GM19324 (cell line): ENCODE data around the gene SCN5A.

Experiments
- ATAC-seq: cut with Tn5 transposase; IDR thresholded peaks from one replicate; pipeline ENCODE4 v1.9.1; 2021; ENCODE audit warnings: mild to moderate bottlenecking, moderate library complexity; ENCODE audit not compliant: unreplicated experiment, low FRiP score

The SCN5A gene

DNA sequence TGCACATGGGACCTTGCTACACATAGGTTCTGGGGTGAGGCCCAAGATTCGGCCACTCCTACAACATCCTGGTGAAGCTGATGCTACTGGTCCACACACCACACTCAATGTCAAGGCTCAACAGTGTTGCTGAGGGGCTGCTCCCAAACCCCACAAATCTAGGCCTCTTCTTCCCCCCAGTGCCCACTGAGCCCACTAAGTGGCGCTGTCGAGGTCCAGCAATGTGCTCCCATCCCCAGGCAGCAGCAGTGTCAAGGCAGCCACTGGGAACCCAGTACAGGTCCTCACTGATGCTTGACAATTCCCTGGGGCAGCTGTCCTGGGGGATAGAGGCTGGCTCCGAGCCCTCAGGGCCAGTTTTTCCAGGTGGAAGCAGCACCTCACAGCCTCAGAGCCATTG lies 21.5 kb downstream of the SCN5A start:
- no peak for ATAC-seq

DNA sequence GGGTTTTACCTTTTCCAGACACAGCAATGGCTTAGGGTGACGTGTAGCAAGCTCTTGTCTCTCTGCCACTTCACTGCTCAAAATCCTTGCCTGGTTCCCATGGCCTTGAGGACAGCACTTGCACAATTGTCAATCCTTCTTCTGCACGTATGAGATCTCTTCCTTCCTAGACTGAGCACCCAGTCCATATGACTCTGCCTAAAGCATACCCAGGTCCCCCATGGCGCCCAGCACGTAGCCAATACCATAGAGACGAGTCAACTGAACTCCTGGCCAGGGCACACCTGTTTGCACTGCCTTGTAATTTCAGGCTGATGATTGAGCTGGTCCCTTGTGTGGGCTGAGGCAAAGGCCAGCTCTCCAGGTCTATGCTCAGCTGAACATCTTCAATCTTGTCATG lies 23.3 kb downstream of the SCN5A start:
- ATAC-seq = no peak

DNA sequence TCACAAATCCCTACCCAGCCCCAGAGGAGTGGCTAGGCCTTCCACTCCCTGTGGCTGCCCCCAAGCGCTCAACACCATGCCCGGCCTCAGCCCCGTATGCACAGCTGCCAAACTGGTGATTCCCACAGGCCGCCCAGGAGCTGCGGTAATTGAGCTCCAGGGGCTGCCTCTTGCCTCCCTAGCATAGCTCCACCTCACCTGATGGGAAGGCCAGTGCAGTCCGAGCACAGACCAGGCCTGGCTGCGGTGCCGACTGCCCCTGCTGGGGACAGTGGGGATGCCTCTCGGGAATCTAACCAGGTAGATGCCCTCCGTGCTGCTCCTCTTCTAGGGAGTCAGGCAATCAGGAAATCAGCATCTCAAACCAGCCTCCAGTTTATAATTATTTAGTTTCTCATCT lies 25.9 kb downstream of the SCN5A start:
- no peak for ATAC-seq

DNA sequence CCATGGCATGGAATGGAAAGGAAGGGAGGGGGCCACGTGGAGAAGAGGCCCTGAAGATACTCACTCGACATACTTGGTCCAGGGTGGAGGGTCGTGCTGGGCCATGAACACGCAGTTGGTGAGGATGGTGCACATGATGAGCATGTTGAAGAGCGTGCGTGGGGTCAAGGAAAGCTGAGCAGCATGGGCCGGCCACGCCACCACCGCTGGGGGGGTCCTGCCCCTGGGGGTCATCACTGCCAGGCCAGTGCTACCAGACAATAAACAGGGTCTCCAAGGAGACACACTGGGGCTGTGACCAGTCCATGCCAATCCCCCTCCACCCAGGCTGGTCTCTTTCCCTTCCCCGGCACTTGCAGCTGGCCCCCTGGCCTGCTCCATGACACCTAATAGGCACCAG lies 27.2 kb downstream of the SCN5A start:
- no peak for ATAC-seq

DNA sequence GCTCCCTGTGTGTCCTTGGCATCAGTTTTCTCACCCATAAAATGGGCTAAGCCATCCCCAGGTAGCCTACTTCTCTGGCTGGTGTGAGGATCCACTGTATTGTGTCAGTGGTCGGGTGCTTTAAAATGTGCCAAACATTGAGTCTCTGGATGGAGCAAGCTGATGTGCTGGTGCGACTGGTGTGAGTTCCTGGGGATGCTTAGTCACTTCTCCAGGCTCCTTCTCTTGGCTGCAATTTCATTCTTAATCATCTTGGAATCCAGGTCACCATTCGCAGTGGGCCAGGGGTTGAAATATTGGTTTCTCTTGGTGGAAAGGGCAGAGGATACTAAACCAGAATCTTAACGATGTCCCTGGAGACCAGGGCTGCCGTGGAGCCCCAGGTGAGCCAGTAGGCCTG lies 29.3 kb downstream of the SCN5A start:
- ATAC-seq = no peak

DNA sequence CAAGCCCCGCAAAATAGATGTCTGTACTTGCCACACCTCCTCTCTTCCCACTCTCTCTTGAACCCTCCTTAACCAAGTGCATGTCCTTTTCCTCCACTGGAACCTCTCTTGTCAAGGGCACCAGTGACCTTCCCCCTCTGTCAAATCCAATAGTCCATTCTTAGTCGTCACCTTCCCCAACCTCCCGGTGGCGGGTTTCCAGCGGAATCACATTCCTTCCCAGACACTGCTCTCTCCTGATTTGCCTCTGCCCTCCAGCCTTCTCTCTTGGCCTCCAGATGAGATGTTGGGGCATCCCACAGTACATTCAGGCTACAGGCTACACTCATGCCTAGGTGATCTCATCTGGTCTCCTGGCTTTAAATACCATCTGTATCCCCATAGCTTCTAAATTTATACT lies 31.1 kb downstream of the SCN5A start:
- no peak for ATAC-seq

DNA sequence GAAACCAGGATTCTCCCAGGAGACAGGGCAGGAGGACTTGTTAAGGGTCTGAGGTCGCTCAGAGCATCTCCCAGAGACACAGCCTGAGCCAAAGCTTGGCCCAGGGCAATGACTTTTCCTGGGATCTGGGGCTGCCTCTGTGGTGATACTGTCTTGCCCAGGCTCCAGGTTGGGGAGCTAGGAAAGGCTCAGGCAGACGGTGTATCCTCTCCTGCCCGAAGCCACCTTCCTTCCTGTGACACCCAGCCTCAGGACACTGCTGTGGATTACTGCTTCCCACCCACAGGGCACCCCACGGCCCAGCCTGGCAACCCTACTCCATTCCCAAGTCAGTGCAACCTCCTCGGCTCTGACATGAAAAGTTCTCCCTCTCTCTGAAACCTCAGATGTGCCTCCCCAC lies 31.9 kb downstream of the SCN5A start:
- ATAC-seq = no peak

DNA sequence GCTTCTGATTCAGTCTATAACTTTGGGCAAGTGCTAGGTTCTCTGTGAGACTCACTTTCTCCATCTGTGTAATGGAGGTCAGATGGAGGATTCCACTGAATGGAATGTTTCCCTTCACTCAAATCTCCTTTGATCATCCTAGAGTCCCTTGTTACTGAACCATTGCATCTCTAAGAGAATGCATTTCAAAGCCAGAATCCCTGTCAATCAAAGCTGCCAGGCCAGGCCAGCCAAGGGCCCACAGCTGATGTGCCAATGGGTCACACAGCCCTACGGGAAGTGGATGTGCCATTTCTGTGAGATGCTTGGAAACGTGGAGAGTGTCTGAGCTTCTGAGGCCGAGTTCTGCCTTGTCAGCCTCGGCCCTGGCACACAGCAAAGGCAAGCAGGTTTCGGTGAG lies 32.4 kb downstream of the SCN5A start:
- ATAC-seq = no peak

DNA sequence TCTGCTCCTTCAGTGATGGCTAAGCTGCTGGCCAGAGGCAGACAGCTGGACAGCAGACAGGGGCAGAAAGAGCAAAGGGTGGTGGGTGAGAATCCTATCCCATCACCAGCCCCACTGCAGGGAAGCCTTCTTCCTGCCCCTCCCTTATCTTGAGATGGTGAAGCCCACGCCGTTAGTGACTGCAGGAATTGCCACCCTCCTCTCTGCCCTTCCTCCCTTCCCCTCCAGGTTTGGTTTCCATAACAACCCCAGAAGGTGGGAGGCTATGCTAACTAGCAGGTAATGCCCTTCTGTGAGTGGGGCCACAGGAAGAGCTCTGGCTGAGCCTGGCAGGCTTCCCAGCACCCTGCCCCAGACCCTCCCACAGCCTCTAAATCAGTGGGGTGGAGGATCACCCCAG lies 32.8 kb downstream of the SCN5A start:
- ATAC-seq = no peak

DNA sequence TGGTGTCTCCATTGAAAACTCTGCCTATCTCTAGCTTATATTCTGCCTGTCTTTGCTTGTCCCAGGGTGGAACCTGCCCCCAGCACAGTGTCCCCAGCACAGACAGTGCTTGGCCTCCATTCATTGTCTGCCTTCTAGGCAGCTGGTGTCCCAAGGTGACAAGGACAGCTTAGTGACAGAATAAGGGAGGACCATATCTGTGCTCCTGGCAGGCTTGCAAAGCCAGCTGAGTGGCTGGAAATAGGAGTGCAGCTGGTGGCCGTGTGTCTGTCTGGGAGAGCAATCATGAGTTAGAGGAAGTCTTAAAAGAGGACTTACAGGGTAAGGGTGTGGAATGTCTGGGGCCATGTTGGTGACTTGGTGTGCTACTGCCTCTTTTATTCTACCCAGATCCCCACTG lies 33.4 kb downstream of the SCN5A start:
- ATAC-seq = no peak

DNA sequence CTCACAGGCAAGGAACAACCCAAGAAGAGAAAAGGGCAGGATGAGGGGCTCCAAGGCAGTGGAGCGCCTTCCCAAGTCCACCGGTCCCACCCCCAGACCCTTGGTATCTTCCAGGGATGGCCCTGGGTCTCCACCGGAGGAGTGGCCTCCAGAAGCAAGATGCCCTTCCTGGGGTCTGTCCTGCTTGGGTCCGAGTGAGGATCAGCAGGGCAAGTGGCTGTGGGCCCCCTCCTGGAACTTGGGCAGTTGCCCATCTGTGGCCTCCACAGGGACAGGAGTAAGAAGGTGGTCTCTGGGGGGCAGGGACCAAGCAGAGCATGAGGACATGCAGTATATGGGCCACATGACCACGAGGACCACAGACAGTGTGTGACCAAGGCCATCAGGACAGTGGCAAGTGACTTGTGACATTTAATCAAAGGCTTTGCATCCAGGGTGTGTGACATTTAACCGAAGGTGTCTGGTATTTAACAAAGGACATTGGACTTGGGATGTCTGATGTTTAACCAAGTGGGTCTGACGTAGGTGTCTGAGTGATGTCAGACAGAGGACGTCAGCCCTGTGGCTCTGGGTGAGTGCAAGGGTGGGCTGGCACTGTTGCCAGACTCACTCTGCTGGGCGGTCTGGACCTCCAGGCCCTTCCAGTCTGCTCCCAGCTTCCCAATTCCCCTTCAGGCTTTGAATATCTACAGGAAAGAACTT lies 34.7 kb downstream of the SCN5A start:
- no peak for ATAC-seq

DNA sequence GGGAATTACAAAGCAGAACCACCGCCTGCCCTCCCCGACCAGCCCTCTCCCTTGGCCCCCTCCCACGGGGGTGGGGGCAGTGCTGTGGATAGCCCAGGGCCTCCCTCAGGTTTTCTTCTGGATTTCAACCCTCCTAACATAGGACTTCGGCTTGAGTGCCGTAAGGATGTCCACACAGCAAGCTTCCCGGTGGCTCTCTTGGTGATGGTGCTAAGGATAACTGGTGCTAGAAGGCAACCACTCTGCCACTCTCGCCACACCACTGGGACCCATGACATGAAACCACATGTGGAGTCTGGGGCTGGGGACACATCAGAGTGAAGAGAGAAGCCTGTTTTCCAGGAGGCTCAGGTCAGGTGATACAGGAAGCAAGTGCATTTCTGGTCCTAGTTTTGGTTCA lies 35.4 kb downstream of the SCN5A start:
- no peak for ATAC-seq

DNA sequence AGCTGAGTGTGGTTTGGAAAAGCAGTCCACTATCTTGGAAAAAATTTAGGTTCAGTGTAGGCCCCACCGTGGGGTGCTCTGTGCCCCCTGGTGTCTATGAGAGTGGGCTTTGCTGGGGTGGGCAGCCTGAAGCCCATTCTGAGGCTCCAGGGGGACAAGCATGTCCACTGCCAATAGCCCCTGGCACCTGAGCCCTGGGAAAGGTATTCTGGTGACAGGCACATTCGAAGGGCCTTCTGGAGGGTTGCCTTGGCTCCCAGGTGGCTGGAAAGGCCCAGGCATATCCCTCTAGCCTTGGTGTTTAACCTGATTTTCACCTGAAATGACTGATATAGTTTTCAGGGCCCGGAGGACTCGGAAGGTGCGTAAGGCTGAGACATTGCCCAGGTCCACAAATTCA lies 36.1 kb downstream of the SCN5A start:
- ATAC-seq = no peak

DNA sequence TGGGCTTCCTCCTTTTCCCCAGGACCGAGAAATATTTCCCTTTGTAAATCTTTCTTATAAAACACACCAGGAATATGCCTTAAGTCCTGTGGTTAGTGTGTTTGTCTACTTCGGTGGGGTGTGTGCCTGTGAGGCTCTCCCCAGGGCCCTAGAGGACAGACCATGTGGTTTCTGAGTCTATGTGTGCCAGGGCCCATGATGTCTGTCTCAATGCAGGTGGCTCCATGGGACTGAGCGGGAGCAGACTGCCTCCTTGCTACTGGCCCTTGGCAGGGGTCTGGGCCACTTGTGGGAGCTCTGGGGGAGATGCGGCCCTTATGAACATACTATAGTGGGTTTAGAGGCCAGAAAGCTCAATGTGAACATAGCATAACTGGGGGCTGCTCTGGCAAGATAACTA lies 37.6 kb downstream of the SCN5A start:
- no peak for ATAC-seq

DNA sequence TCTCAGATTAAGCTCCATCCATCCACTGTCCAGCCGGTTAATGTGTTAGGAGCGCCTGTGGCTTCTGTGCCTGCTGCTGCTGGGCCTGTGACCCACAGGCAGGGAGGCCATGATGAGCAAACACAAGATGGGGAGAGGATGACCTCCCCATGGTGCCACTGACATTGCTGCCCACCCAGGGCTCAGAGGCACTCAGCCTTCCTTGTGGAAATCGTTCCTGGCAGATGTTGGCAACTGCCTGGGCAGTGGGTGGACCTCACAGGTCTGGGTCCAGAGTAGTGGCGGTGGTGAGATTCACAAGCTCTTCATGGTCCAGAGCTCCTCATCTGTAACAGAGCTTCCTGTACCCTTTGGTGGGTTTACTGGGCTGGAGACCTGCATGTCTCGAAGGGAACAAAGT lies 38.6 kb downstream of the SCN5A start:
- ATAC-seq = no peak

DNA sequence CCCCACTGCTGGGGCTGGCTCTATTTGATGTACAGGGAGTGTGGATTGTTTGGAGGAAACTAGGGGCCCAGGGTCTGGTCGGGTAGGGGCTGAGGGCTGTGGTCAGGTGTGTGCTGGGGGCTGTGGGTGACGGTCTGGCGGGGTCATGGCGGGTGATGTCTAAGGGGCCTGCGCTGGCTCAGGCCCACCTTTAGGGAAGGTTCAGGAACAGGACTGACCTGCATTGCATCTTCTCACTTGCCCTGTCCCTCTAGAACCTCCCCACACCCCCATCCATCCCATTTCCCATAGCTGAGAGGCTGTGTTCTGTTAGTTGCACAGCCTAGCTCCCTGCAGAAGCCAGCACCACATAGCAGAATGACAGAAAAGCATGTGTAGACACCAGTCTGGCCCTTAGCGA lies 39.1 kb downstream of the SCN5A start:
- ATAC-seq = no peak

DNA sequence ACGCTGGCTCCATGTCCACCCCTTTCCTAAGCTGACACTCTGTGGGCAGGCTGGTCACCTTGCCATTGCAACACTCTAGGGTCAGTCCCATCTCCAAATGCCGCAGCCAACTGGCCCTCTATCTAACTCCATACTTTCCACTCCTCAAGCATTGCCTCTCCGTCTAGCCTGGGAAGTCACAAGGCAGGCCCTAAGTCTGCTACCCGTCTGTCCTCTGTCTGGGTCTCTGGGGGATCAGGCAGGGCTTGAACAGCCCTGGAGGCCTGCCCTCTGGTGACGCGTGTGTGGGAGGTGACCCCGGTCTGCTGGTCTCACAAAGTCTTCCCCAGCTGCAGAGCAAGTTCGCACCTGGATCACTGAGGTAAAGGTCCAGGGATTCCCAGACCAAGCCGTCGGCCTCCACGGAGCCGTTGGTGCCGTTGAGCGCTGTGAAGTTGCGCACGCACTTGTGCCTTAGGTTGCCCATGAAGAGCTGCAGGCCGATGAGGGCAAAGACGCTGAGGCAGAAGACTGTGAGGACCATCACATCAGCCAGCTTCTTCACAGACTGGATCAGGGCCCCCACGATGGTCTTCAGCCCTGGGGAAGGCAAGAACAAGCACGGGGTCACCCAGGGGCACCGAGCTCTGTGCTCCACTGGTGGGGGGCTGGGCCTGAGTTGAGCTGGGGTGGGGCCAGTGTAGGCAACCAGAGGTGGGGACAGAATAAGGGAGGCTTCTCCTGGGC lies 39.9 kb downstream of the SCN5A start:
- no peak for ATAC-seq

DNA sequence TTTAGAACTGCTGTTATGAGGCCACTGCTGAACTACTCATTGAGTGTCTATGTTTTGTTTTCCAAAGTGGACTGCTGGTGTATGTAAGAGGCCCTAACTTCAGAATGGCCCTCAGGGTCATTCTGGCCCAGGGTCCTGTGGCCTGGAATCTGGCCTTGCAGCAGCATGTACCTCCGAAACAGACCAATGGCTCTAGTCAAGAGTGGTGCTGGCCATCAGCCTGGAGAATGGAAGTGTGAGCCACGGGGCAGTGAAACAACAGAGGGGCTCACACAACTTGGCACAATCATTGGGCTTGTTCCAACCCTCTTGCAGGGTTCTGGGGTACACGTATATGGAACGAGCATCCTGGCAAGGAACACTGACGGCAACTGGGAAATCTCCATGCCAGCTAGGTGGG lies 40.5 kb downstream of the SCN5A start:
- ATAC-seq = no peak

DNA sequence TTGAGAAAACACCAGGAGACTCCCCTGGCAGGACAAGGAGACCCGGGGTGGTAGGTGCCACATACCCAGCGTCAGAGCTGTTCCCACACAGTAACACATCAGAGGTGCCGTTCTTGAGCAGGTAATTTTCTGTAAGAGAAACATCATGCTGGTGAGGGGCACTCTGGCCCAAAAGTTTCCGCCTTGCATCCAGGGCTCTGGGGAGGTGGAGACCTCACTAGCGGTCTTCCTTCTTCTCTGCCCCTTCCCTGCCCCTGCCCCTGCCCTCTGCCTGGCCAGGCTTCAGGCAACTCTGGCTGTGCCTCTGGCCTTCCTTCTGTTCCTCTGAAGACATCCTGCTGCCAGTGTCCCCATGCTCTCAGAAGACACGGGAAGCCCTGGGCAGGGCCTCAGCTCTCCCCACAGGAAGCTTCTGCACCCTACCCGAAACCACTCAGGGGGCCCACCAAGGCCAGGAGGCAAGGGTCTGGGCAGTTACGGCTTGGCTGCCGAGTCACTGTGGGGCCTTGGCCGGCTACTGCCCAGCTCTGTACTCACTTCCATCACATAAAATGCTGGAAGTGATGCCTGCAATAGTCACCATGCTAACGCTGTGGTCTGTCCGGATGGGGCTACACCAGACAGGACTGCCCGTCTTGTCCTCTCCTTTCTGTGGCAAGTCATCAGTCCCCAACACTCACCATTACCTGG lies 41.3 kb downstream of the SCN5A start:
- no peak for ATAC-seq

DNA sequence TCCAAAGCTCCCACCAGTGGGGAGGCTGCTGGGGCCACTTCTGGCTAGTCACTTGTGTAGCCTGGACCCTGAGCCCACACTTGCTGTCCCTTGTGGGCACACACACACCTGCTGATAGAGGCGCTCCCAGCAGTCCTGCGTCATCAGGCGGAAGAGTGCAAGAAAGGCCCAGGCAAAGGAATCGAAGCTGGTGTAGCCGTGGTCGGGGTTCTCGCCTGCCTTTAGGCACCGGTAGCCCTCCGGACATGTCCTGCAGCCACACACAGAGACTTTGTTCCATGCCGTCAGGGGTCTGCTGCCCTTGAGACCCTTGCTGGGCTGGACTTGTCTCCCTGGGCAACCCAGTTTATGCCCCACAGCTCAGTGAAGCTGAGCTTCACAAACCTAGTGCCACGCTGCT lies 42.9 kb downstream of the SCN5A start:
- ATAC-seq = no peak

DNA sequence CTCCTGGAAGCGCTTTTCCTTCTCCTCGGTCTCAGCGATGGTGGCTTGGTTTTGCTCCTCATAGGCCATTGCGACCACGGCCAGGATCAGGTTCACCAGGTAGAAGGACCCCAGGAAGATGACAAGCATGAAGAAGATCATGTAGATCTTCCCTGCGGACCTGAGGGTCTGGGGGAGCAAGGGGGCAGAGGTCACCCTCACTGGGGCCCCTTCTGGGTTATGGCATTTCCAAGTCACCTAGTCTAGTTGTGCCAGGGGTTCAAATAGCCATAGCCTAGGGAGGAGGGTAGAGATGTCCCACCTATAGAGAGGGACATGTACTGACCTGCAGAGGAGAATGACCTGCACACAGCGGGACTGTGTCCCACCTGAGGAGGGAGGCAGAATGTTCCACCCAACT lies 43.5 kb downstream of the SCN5A start:
- ATAC-seq = no peak

DNA sequence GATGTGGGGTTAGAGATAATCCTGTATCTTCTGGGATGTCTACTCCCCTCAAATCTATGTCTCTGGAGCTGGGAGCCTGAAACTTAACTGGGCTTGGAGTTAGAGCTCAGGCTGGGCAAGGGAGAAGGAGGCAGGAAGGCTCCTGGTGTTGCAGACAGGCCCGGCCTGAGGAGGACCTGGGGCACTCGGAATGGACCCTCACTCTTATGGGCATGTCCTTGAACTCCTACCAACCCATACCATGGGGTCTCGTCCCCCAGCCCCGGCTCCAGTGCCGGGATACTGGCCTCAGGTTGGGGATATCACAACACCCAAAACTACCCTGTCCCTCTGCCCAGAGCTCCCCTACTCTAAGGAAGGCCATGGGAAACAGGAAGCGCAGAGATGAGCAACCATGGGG lies 45.2 kb downstream of the SCN5A start:
- no peak for ATAC-seq
